GM21381 (cell line): ENCODE data around the gene GNRH2.
"Not testable (repeated sequence)": the region's sequence is repeated elsewhere in the genome, so short reads cannot be mapped to it uniquely, and the experiment has no call there.

ENCODE experiments used
- ATAC-seq: cut with Tn5 transposase; IDR thresholded peaks from one replicate; pipeline ENCODE4 v1.9.1; 2021; ENCODE audit warnings: mild to moderate bottlenecking, moderate library complexity; ENCODE audit not compliant: unreplicated experiment

Gene GNRH2

GRCh38 chr20:3043322-3043721 is at the start of gene GNRH2:
Gene GNRH2, plus strand, starts transcription at chr20:3043622. Its CDS starts 793 bp downstream, at chr20:3044415.
- ATAC-seq = no peak

GRCh38 chr20:2995796-2996195 is 47.6 kb upstream of the GNRH2 start:
- no peak for ATAC-seq

- no peak for ATAC-seq
These were observed 44.7 kb upstream of the GNRH2 start for GRCh38 chr20:2998728-2999127.

GRCh38 chr20:3000852-3001523 is 42.4 kb upstream of the GNRH2 start:
- ATAC-seq = no peak

DNA sequence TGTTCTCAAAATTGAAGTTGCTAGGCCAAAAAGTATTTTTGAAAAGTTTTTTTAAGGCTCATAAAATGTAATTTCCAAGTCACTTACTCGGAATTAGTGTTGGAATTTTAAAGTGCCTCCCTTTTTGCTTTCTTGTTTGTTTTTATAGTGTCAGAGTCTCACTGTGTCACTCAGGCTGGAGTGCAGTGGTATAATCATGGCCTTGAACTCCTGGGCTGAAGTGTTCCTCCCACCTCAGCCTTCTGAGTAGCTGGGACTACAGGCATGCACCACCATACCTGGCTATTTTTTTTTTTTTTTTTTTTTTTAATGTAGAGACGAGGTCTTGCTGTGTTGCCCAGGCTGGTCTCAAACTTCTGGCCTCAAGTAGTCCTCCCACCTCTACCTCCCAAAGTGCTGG is 40.0 kb upstream of the GNRH2 start:
- no peak for ATAC-seq

DNA sequence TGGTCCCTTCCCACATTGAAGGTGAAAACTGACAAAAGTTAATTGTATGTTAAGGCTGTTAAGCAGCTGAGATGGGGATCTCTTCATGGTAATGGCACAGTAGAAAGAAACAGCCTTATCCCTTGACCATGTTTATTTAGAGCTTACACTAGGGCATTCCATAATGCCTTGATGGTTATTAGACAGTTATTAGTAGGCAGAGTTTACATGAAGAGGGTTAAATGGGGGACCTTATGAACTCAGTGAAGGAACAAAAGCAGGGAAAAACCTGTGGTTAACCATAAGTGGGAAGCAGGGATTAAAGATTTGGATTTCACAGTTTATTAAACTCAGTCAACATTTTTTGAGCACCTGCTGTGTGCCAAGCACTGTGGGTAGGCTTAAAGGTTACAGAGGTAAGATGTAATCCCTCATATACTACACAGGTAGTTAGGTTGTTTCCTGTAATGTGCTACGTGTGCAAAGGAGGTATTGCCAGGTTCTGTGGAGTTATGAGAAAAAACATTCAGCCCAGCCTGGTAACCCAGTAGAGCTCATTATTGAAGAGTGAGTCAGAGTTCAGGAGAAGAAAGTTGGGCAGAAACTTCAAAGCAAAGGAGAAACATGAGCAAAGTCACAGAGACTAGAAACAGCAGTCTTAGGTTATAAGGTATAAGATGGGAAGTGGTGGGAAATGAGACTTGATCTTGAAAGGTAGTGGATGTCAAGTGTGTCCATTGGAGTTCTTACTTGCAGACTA is 32.3 kb upstream of the GNRH2 start:
- no peak for ATAC-seq

DNA sequence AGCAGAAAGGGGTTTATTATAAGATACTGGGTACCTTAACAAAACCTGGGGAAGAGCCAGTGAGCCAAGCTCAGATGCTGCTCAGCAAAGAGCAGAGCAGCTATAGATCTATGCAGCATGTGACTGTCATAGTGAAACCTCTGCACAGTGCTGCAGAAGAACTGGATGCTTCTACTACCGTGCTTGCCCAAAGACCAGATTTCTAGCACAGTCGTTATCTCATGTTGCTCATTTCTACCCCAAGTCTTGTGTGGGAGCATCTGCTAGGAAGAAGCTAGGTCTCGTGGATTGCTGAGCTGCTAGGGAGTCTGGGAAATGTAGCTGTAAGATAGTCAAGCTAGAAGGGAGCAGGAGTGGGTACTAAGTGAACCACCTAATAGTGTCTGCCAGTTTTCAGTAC is 31.7 kb upstream of the GNRH2 start:
- ATAC-seq = no peak

- ATAC-seq = no peak
These were observed 29.7 kb upstream of the GNRH2 start for GRCh38 chr20:3013771-3014170.

- ATAC-seq = no peak
These were observed 29.2 kb upstream of the GNRH2 start for GRCh38 chr20:3014179-3014578.

DNA sequence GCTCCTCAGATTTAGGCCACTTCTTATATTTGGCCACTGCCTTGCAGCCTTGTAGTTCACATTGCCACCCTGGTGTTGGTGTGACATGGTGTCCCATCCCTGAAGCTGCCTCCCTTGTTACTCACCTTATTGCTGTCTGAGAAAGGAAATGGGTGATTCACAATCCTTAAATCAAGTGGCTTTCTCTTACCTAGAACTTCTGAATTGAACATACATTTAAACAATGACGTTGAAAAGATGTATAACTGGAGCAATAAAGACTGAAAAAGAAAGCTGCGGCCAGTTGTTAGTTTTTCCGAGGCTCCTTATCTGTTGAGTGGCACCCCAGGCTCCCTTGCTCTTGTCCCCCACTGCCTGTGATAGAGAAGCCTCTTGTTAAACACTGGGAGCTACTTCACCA is 28.8 kb upstream of the GNRH2 start:
- ATAC-seq = no peak

GRCh38 chr20:3015302-3015701 is 28.1 kb upstream of the GNRH2 start:
- ATAC-seq = not testable (repeated sequence)

- ATAC-seq = no peak
These were observed 22.1 kb upstream of the GNRH2 start for GRCh38 chr20:3021327-3021726.

GRCh38 chr20:3021777-3022176 is 21.6 kb upstream of the GNRH2 start:
- no peak for ATAC-seq

DNA sequence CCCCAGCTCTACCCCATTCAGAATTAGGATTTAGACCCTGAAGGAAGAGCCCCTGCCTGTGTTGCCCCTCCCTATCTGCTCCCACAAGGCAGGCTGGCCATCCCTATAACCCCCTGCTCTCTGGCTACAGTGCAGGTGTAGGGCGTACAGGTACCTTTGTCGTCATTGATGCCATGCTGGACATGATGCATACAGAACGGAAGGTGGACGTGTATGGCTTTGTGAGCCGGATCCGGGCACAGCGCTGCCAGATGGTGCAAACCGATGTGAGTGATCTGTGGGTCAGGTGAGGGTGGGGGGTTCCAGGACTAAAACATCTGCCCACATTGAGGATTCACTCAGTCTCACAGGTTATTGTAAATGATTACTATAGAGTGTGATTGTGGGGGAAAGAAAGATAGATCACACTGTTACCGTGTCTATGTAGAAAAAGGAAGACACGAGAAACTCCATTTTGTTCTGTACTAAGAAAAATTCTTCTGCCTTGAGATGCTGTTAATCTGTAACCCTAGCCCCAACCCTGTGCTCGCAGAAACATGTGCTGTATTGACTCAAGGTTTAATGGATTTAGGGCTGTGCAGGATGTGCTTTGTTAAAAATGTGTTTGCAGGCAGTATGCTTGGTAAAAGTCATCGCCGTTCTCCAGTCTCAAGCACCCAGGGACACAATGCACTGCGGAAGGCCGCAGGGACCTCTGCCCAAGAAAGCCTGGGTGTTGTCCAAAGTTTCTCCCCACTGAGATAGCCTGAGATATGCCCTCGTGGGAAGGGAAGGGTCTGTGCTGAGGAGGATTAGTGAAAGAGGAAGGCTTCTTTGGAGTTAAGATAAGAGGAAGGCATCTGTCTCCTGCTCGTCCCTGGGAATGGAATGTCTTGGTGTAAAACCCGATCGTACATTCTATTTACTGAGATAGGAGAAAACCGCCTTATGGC is 20.6 kb upstream of the GNRH2 start:
- ATAC-seq = not testable (repeated sequence)

- ATAC-seq = no peak
These were observed 15.4 kb upstream of the GNRH2 start for GRCh38 chr20:3027987-3028386.

DNA sequence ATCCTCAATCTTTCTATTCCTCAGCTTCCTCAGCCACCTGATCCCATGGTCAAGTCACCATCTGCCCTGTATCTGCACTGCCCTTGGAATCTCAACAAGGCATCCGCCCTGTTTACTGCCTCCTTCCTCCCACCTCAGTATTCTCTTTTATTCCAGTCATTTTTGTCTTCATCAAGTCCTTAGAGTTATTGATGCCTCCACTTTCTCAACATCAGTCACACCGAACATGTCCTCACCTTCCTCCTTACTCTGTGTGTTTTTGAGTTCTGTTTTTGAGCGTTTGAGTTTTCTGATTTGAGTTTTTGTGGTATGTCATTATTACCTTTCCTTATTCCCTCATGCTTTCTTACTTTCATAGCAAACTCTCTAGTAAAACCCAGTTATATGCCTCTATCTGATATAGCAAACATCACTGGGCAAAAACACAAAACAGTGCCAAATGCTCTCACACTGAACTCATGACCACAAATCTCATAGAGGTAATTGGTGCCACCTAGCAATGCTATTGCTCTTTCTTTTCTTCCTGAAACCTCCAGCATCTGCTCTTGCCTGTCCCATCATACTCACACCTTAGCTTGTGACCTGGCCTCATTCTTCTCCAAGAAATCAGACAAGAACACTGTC is 11.8 kb upstream of the GNRH2 start:
- no peak for ATAC-seq

- no peak for ATAC-seq
These were observed 10.8 kb upstream of the GNRH2 start for GRCh38 chr20:3032624-3033023.

- no peak for ATAC-seq
These were observed 5.8 kb upstream of the GNRH2 start for GRCh38 chr20:3037654-3038053.

- no peak for ATAC-seq
These were observed 5.0 kb upstream of the GNRH2 start for GRCh38 chr20:3038454-3038853.

DNA sequence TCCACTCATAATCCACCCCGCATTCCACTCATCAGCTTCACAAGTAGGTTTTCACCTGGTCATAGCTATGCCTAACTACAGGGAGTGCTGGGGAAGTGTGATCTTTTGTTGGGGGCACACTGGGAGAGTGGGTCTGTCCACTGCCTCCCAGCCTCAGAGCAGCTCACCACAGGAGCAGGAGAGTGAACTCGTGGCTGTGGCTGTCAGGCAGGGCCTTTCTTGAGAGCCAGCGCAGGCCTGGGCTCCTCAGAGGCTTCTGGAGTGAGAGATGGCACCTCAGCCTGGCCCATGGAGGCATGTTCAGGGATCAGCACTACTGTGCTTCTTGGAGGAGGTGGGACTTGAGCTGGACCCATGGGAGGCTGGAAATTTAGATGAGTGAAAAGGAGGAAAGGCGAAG is 4.0 kb upstream of the GNRH2 start:
- ATAC-seq = no peak

- no peak for ATAC-seq
These were observed 3.3 kb upstream of the GNRH2 start for GRCh38 chr20:3040086-3040485.
